K562 (cell line): Measurements from ENCODE around the gene TTBK1. TPM values are rescaled to one million over a fixed set of nuclear protein-coding genes. Genes with fewer than 3 reads are reported as not detected.

ENCODE experiments used
- polyA plus RNA-seq, 8 experiments: library from polyadenylated mRNA; depleted of rRNA in 4 of 8; stranded (reverse) in 5 of 8; unstranded in 3 of 8; fragments of >200 nt; fragmentation: Nextera tagmentation in 2 of 8; fragmentation: Illumina TruSeq in 1 of 8; extraction: Ambion mirVana in 2 of 8; extraction: Trizol in 1 of 8; gene quantifications; 2 replicates each; pipeline versions ENCODE4 v1.2.1 to v1.2.3, GENCODE V29; 2011 to 2014; ENCODE audit warnings: inconsistent platforms in 1 of 8, missing spikeins in 1 of 8
- total RNA-seq, 7 experiments: library from RNA; depleted of rRNA in 6 of 7; stranded (reverse); fragments of >200 nt in 6 of 7; fragmentation: Illumina TruSeq in 2 of 7; extraction: Trizol in 2 of 7; gene quantifications; 2 replicates each; pipeline versions ENCODE4 v1.2.1 to v1.2.3, GENCODE V29; 2011 to 2021; ENCODE audit warnings: low replicate concordance in 1 of 7
- TF ChIP-seq, protein P1 (sequence below), 2 experiments: IDR thresholded peaks in 1 of 2; conservative IDR thresholded peaks in 1 of 2; 2 replicates each; pipeline ENCODE4 v1.6.1; 2016; ENCODE audit warnings: low read depth in 2 of 2, mild to moderate bottlenecking in 1 of 2, missing compliant biosample characterization in 1 of 2, missing genetic modification characterization in 1 of 2, moderate library complexity in 1 of 2
- TF ChIP-seq, protein P2 (sequence below): fragments of 150-350 bp; conservative IDR thresholded peaks from 2 replicates; pipeline ENCODE4 v1.6.1; 2014; ENCODE audit warnings: low read length
- TF ChIP-seq, protein P3 (sequence below): fragments of 250-450 bp; sonication (Bioruptor Pico); IDR thresholded peaks from 2 replicates; pipeline ENCODE4 v1.4.0; 2020; ENCODE audit warnings: mild to moderate bottlenecking, moderate library complexity

TTBK1 gene
- total and polyA plus RNA-seq, 9 of the 15 experiments (the other 6 are each of a cell fraction or from before 2014, with no cell fraction given): not detected

- TF ChIP-seq, protein P1, sequence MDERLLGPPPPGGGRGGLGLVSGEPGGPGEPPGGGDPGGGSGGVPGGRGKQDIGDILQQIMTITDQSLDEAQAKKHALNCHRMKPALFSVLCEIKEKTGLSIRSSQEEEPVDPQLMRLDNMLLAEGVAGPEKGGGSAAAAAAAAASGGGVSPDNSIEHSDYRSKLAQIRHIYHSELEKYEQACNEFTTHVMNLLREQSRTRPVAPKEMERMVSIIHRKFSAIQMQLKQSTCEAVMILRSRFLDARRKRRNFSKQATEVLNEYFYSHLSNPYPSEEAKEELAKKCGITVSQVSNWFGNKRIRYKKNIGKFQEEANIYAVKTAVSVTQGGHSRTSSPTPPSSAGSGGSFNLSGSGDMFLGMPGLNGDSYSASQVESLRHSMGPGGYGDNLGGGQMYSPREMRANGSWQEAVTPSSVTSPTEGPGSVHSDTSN (CRISPR knock-in tag; IDR thresholded peaks at IDR 0.05; ENCODE audit: low read depth): no peak
- TF ChIP-seq, protein P1 (tag; conservative IDR thresholded peaks at IDR 0.05; ENCODE audit: low read depth): no peak
- TF ChIP-seq, protein P2, sequence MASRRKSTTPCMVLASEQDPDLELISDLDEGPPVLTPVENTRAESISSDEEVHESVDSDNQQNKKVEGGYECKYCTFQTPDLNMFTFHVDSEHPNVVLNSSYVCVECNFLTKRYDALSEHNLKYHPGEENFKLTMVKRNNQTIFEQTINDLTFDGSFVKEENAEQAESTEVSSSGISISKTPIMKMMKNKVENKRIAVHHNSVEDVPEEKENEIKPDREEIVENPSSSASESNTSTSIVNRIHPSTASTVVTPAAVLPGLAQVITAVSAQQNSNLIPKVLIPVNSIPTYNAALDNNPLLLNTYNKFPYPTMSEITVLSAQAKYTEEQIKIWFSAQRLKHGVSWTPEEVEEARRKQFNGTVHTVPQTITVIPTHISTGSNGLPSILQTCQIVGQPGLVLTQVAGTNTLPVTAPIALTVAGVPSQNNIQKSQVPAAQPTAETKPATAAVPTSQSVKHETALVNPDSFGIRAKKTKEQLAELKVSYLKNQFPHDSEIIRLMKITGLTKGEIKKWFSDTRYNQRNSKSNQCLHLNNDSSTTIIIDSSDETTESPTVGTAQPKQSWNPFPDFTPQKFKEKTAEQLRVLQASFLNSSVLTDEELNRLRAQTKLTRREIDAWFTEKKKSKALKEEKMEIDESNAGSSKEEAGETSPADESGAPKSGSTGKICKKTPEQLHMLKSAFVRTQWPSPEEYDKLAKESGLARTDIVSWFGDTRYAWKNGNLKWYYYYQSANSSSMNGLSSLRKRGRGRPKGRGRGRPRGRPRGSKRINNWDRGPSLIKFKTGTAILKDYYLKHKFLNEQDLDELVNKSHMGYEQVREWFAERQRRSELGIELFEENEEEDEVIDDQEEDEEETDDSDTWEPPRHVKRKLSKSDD: no peak
- TF ChIP-seq, protein P3, sequence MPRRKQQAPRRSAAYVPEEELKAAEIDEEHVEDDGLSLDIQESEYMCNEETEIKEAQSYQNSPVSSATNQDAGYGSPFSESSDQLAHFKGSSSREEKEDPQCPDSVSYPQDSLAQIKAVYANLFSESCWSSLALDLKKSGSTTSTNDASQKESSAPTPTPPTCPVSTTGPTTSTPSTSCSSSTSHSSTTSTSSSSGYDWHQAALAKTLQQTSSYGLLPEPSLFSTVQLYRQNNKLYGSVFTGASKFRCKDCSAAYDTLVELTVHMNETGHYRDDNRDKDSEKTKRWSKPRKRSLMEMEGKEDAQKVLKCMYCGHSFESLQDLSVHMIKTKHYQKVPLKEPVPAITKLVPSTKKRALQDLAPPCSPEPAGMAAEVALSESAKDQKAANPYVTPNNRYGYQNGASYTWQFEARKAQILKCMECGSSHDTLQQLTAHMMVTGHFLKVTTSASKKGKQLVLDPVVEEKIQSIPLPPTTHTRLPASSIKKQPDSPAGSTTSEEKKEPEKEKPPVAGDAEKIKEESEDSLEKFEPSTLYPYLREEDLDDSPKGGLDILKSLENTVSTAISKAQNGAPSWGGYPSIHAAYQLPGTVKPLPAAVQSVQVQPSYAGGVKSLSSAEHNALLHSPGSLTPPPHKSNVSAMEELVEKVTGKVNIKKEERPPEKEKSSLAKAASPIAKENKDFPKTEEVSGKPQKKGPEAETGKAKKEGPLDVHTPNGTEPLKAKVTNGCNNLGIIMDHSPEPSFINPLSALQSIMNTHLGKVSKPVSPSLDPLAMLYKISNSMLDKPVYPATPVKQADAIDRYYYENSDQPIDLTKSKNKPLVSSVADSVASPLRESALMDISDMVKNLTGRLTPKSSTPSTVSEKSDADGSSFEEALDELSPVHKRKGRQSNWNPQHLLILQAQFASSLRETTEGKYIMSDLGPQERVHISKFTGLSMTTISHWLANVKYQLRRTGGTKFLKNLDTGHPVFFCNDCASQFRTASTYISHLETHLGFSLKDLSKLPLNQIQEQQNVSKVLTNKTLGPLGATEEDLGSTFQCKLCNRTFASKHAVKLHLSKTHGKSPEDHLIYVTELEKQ (CRISPR knock-in tag): no peak
These were observed 38.8 kb downstream of the TTBK1 start (continued) for GRCh38 chr6:43282060-43282459.
